Measurements from ENCODE around the gene PCDH1.
"Not testable (repeated sequence)": the region's sequence is repeated elsewhere in the genome, so short reads cannot be mapped to it uniquely, and the experiment has no call there.

DNA sequence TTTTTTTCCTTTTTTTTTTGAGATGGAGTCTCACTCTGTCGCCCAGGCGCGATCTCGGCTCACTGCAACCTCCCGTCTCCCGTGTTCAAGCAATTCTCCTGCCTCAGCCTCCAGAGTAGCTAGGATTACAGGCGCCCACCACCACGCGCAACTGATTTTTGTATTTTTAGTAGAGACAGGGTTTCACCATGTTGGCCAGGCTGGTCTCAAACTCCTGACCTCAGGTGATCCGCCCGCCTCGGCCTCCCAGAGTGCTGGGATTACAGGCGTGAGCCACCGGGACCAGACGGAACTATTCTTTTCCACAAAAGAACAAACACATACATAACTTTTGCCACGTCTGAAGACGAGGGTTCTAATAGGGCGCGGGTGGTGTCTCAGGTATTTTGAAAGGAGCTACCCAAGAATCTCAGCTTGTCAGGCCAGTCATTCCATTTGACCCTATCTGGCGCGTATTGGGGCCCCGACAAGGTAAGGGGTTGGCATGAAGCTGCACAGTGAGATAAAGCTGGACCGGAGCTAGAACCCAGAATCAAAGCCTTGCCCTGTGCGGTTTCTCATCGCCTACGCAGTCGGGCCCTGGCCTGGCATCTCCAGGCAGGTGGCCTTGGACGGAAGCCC, 44.7 kb upstream of the PCDH1 start:
- TF ChIP-seq, protein P1, sequence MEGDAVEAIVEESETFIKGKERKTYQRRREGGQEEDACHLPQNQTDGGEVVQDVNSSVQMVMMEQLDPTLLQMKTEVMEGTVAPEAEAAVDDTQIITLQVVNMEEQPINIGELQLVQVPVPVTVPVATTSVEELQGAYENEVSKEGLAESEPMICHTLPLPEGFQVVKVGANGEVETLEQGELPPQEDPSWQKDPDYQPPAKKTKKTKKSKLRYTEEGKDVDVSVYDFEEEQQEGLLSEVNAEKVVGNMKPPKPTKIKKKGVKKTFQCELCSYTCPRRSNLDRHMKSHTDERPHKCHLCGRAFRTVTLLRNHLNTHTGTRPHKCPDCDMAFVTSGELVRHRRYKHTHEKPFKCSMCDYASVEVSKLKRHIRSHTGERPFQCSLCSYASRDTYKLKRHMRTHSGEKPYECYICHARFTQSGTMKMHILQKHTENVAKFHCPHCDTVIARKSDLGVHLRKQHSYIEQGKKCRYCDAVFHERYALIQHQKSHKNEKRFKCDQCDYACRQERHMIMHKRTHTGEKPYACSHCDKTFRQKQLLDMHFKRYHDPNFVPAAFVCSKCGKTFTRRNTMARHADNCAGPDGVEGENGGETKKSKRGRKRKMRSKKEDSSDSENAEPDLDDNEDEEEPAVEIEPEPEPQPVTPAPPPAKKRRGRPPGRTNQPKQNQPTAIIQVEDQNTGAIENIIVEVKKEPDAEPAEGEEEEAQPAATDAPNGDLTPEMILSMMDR (conservative IDR thresholded peaks at IDR 0.05): not testable (repeated sequence)
- TF ChIP-seq ZFX (IDR thresholded peaks at IDR 0.05): not testable (repeated sequence)

Data from C4-2B (cell line).